CD4-positive, alpha-beta memory T cell (primary cell): Measurements from ENCODE around the gene CCDC167. TPM values are rescaled to one million over a fixed set of nuclear protein-coding genes. Genes with fewer than 3 reads are reported as not detected.
"Not testable (repeated sequence)": the region's sequence is repeated elsewhere in the genome, so short reads cannot be mapped to it uniquely, and the experiment has no call there.

Experiments
- CTCF ChIA-PET: fragments of 350-600 bp; sonication (Branson Sonifier 250); formaldehyde crosslinking; loops from one replicate; lab custom pipeline; 2021; ENCODE audit warnings: inconsistent platforms; ENCODE audit not compliant: partially characterized antibody; lab: Charles Lee
- POLR2A ChIA-PET: fragments of 350-600 bp; sonication (Branson Sonifier 250); formaldehyde crosslinking; loops from one replicate; lab custom pipeline; 2021; ENCODE audit not compliant: partially characterized antibody; lab: Charles Lee
- DNase-seq, 5 donors: peaks; one replicate each; pipeline versions ENCODE4 v3.0.0 to v3.0.0-alpha.2; 2020 to 2022; ENCODE audit warnings: mixed read lengths in 1 of 5
- H3K27ac ChIP-seq: one replicate; pipeline ENCODE4 v1.7.0; 2013; ENCODE audit warnings: low read depth, low read length
- H3K27me3 ChIP-seq: 2 replicates; pipeline ENCODE4 v1.7.0; 2013; ENCODE audit warnings: mild to moderate bottlenecking, low read length, moderate library complexity; ENCODE audit not compliant: insufficient read depth
- H3K36me3 ChIP-seq: 2 replicates; pipeline ENCODE4 v1.7.0; 2013; ENCODE audit warnings: mild to moderate bottlenecking, low read length, moderate library complexity; ENCODE audit not compliant: insufficient read depth
- H3K4me1 ChIP-seq: 2 replicates; pipeline ENCODE4 v1.7.0; 2013; ENCODE audit warnings: mild to moderate bottlenecking, low read length, moderate library complexity; ENCODE audit not compliant: insufficient read depth
- H3K4me3 ChIP-seq, 2 donors: one replicate each; pipeline ENCODE4 v1.7.0; 2013; ENCODE audit warnings: low read length in 2 of 2, mild to moderate bottlenecking in 1 of 2
- H3K9me3 ChIP-seq, 2 donors: one replicate each; pipeline ENCODE4 v1.7.0; 2013; ENCODE audit warnings: low read length in 2 of 2, control low read depth in 1 of 2; ENCODE audit not compliant: control insufficient read depth in 1 of 2
- H3K27ac Mint-ChIP-seq, 7 donors: one replicate each; pipeline ENCODE4 v1.8.0; 2020 to 2021; ENCODE audit warnings: mixed read lengths in 7 of 7, mild to moderate bottlenecking in 6 of 7, inconsistent platforms in 3 of 7, moderate library complexity in 3 of 7
- H3K27me3 Mint-ChIP-seq, 2 donors: one replicate each; pipeline ENCODE4 v1.8.0; 2020 to 2021; ENCODE audit warnings: mixed read lengths in 2 of 2
- H3K36me3 Mint-ChIP-seq, 2 donors: one replicate each; pipeline ENCODE4 v1.8.0; 2020 to 2021; ENCODE audit warnings: mixed read lengths in 2 of 2, inconsistent platforms in 1 of 2, mild to moderate bottlenecking in 1 of 2
- H3K4me1 Mint-ChIP-seq, 4 donors: one replicate each; pipeline ENCODE4 v1.8.0; 2020 to 2021; ENCODE audit warnings: mixed read lengths in 4 of 4, mild to moderate bottlenecking in 1 of 4
- H3K4me3 Mint-ChIP-seq, 8 donors: one replicate each; pipeline ENCODE4 v1.8.0; 2020 to 2021; ENCODE audit warnings: mixed read lengths in 8 of 8, mild to moderate bottlenecking in 7 of 8, moderate library complexity in 6 of 8, inconsistent platforms in 3 of 8
- H3K9me3 Mint-ChIP-seq, 8 donors: one replicate each; pipeline ENCODE4 v1.8.0; 2020 to 2021; ENCODE audit warnings: mixed read lengths in 8 of 8, mild to moderate bottlenecking in 5 of 8, inconsistent platforms in 3 of 8, moderate library complexity in 1 of 8
- intact Hi-C: fragments of 100-400 bp; cut with micrococcal nuclease; formaldehyde crosslinking; loops from one replicate; pipeline ENCODE4 v1.15.1; 2023
- polyA plus RNA-seq, 2 donors: library from polyadenylated mRNA; unstranded; fragments of 300-500 nt; fragmentation: Illumina TruSeq; gene quantifications; one replicate each; pipeline ENCODE4 v1.2.3, GENCODE V29; 2021
- total RNA-seq, 2 experiments: library from RNA; stranded (reverse); gene quantifications; one replicate each; pipeline ENCODE4 v1.2.3, GENCODE V29; 2021

Gene CCDC167
- total and polyA plus RNA-seq, 4 experiments from 2014 or later: 25.1 to 226 (median 89.2) TPM

- Histone ChIP-seq H3K27ac (peak overlapping the region; percentile 91), H3K9me3 (no peaks in the 10 kb centered on the region), H3K27me3 (no peaks in the 10 kb centered on the region), H3K4me1 (peaks cover 94% of the 10 kb centered on the region), H3K4me3 (peak overlapping the region; percentile 4 to 8), H3K36me3 (no peaks in the 10 kb centered on the region)
- peak; percentile 62 to 79 (median 71) for DNase-seq
- Mint-ChIP-seq H3K9me3 (no peaks in the 10 kb centered on the region), H3K4me1 (peaks cover 64 to 98% (median 83%) of the 10 kb centered on the region in 4 donors), H3K27me3 (no peaks in the 10 kb centered on the region), H3K4me3 (peak overlapping the region; percentile 65 to 89 (median 79)), H3K36me3 (peaks cover 0 to 5% of the 10 kb centered on the region in 2 donors), H3K27ac (peak overlapping the region; percentile 98 to 100 (median 100))
- ChIA-PET POLR2A (interaction anchor here (0.5 to 23.5 kb wide), 14 partner anchors 8 to 326 kb away, joined by 3 to 977 read pairs (median 5); partner anchors contain the start of gene CMTR1), CTCF (interaction anchor here (0.9 to 6.6 kb wide), 11 partner anchors 10 to 64 kb away, joined by 3 to 77 read pairs (median 6); no protein-coding TSS in a partner anchor)
- intact Hi-C loops: loop anchor here (1.0 to 10.0 kb wide), 3 partner anchors 14 to 313 kb away; partner anchors contain the start of genes CMTR1 and ZFAND3
Observed at GRCh38 chr6:37501632-37502491, 2.2 kb upstream of the CCDC167 start.

GRCh38 chr6:37500904-37501303 is 1.2 kb upstream of the CCDC167 start:
- Histone ChIP-seq H3K27ac (peak overlapping the region; percentile 91), H3K4me1 (peaks cover 91% of the 10 kb centered on the region)
- H3K27me3 ChIP-seq, H3K36me3 Mint-ChIP-seq, H3K9me3 Mint-ChIP-seq, H3K27me3 Mint-ChIP-seq, H3K4me3 ChIP-seq, H3K36me3 ChIP-seq, H3K9me3 ChIP-seq, DNase-seq: not testable (repeated sequence)
- peaks cover 63 to 98% (median 83%) of the 10 kb centered on the region in 4 donors for H3K4me1 Mint-ChIP-seq
- peak overlapping the region; percentile 36 to 100 (median 100) for H3K27ac Mint-ChIP-seq
- ChIA-PET CTCF (interaction anchor here (0.9 to 6.6 kb wide), 7 partner anchors 9 to 190 kb away, joined by 3 to 77 read pairs (median 9); no protein-coding TSS in a partner anchor), POLR2A (interaction anchor here (0.9 to 23.5 kb wide), 8 partner anchors 8 to 68 kb away, joined by 3 to 977 read pairs (median 20); partner anchors contain the start of gene CMTR1)
- peak overlapping the region in 3 of 8 donors; percentile 31 to 97 (median 49) for H3K4me3 Mint-ChIP-seq
- intact Hi-C loops: loop anchor here (5.0 to 10.0 kb wide), 2 partner anchors 69 to 314 kb away; partner anchors contain the start of genes CMTR1 and ZFAND3

GRCh38 chr6:37500294-37500608 is 558 bp upstream of the CCDC167 start:
- peak overlapping the region; percentile 80 to 90 for H3K4me3 ChIP-seq
- H3K27me3 ChIP-seq: no peaks in the 10 kb centered on the region
- intact Hi-C loops: loop anchor here (5.0 to 10.0 kb wide), 2 partner anchors 68 to 315 kb away; partner anchors contain the start of genes CMTR1 and ZFAND3
- no peaks in the 10 kb centered on the region for H3K36me3 ChIP-seq
- no peaks in the 10 kb centered on the region for H3K9me3 ChIP-seq
- peaks cover 91% of the 10 kb centered on the region for H3K4me1 ChIP-seq
- Mint-ChIP-seq H3K27me3 (no peaks in the 10 kb centered on the region), H3K4me3 (peak overlapping the region; percentile 95 to 99 (median 97)), H3K9me3 (no peaks in the 10 kb centered on the region), H3K27ac (peak overlapping the region; percentile 98 to 100 (median 99)), H3K4me1 (peaks cover 61 to 98% (median 82%) of the 10 kb centered on the region in 4 donors), H3K36me3 (peaks cover 3 to 7% of the 10 kb centered on the region in 2 donors)
- POLR2A ChIA-PET: interaction anchor here (0.7 to 23.5 kb wide), 9 partner anchors 9 to 67 kb away, joined by 3 to 977 read pairs (median 8); partner anchors contain the start of gene CMTR1
- DNase-seq: no peak
- H3K27ac ChIP-seq: peak overlapping the region; percentile 91
- CTCF ChIA-PET: interaction anchor here (1.0 to 6.6 kb wide), 6 partner anchors 9 to 191 kb away, joined by 3 to 77 read pairs (median 14); no protein-coding TSS in a partner anchor

GRCh38 chr6:37496951-37497885 is 2.5 kb downstream of the CCDC167 start:
- peaks cover 7 to 10% of the 10 kb centered on the region in 2 donors for H3K36me3 Mint-ChIP-seq
- H3K27me3 ChIP-seq: no peaks in the 10 kb centered on the region
- peak overlapping the region; percentile 57 to 99 (median 96) for H3K4me3 Mint-ChIP-seq
- no peaks in the 10 kb centered on the region for H3K36me3 ChIP-seq
- peak overlapping the region; percentile 78 to 100 (median 86) for H3K27ac Mint-ChIP-seq
- H3K4me1 Mint-ChIP-seq: peaks cover 49 to 97% (median 79%) of the 10 kb centered on the region in 4 donors
- peaks cover 88% of the 10 kb centered on the region for H3K4me1 ChIP-seq
- no peaks in the 10 kb centered on the region for H3K27me3 Mint-ChIP-seq
- H3K9me3 Mint-ChIP-seq: no peaks in the 10 kb centered on the region
- H3K4me3 ChIP-seq: no peak overlapping the region
- no peaks in the 10 kb centered on the region for H3K9me3 ChIP-seq
- intact Hi-C loops: loop anchor here (5.0 kb wide), 2 partner anchors 40 to 200 kb away; partner anchors contain the start of gene MDGA1
- ChIA-PET POLR2A (interaction anchor here (0.7 to 23.5 kb wide), 5 partner anchors 11 to 201 kb away, joined by 3 to 977 read pairs (median 3); no protein-coding TSS in a partner anchor), CTCF (interaction anchor here (0.6 to 1.0 kb wide), 2 partner anchors 20 to 41 kb away, joined by 3 read pairs; no protein-coding TSS in a partner anchor)
- no peak overlapping the region for H3K27ac ChIP-seq
- no peak for DNase-seq

GRCh38 chr6:37495244-37495934 is 4.3 kb downstream of the CCDC167 start:
- peaks cover 7 to 10% of the 10 kb centered on the region in 2 donors for H3K36me3 Mint-ChIP-seq
- no peaks in the 10 kb centered on the region for H3K9me3 Mint-ChIP-seq
- no peaks in the 10 kb centered on the region for H3K9me3 ChIP-seq
- no peaks in the 10 kb centered on the region for H3K27me3 ChIP-seq
- no peak overlapping the region for H3K27ac ChIP-seq
- H3K4me1 Mint-ChIP-seq: peaks cover 50 to 97% (median 82%) of the 10 kb centered on the region in 4 donors
- H3K36me3 ChIP-seq: no peaks in the 10 kb centered on the region
- ChIA-PET CTCF (interaction anchor here (0.8 to 1.8 kb wide), 6 partner anchors 10 to 72 kb away, joined by 3 to 8 read pairs (median 3); no protein-coding TSS in a partner anchor), POLR2A (interaction anchor here (1.1 to 23.5 kb wide), 7 partner anchors 8 to 64 kb away, joined by 3 to 977 read pairs (median 6); no protein-coding TSS in a partner anchor)
- intact Hi-C loops: loop anchor here (5.0 kb wide), 2 partner anchors 42 to 202 kb away; partner anchors contain the start of gene MDGA1
- H3K4me3 ChIP-seq: no peak overlapping the region
- peak overlapping the region in 3 of 8 donors; percentile 28 to 51 (median 49) for H3K4me3 Mint-ChIP-seq
- H3K4me1 ChIP-seq: peaks cover 88% of the 10 kb centered on the region
- no peaks in the 10 kb centered on the region for H3K27me3 Mint-ChIP-seq
- peak overlapping the region in 6 of 7 donors; percentile 49 to 90 (median 57) for H3K27ac Mint-ChIP-seq
- no peak for DNase-seq
